ENCODE results near the gene RBM23. TPM values are rescaled to one million over a fixed set of nuclear protein-coding genes. Genes with fewer than 3 reads are reported as not detected.

Gene RBM23
- total and polyA plus RNA-seq, 4 donors = 27.7 to 104 (median 71.7) TPM

GRCh38 chr14:22896760-22897159 is 22.2 kb downstream of the RBM23 start:
- no peaks in the 10 kb centered on the region for H3K9me3 ChIP-seq (ENCODE audit: control insufficient read depth in 4 of 4, insufficient read depth in 3 of 4, low read length in 3 of 4)
- peaks cover 3 to 12% (median 10%) of the 10 kb centered on the region in 5 donors for H3K4me1 ChIP-seq (ENCODE audit: control insufficient read depth in 5 of 5, insufficient read depth in 5 of 5, low read length in 5 of 5)
- no peak for DNase-seq
- 69 to 92% methylated on average over 3 of the region's 3 CpGs for whole genome bisulfite sequencing, 2 donors
- no peak for TF ChIP-seq CTCF (IDR thresholded peaks at IDR 0.05; ENCODE audit: control extremely low read depth, extremely low read depth)
- peak overlapping the region; percentile 34 to 37 for H3K9ac ChIP-seq (ENCODE audit: insufficient read depth in 1 of 2, low read length in 2 of 2)
- H3K36me3 ChIP-seq (ENCODE audit: control insufficient read depth in 4 of 4, insufficient read depth in 4 of 4, low read length in 4 of 4) = peaks cover 8 to 25% (median 14%) of the 10 kb centered on the region in 4 donors
- no peak for ATAC-seq (ENCODE audit: insufficient read depth, low FRiP score)
- H3K27ac ChIP-seq (ENCODE audit: low read depth in 1 of 2, low read length in 1 of 2) = no peak overlapping the region
- H3K27me3 ChIP-seq (ENCODE audit: control insufficient read depth in 3 of 3, insufficient read depth in 3 of 3, low read length in 2 of 3) = no peaks in the 10 kb centered on the region
- H3K4me3 ChIP-seq = no peak overlapping the region

- no peak for TF ChIP-seq CTCF (IDR thresholded peaks at IDR 0.05; ENCODE audit: control extremely low read depth, extremely low read depth)
Observed at GRCh38 chr14:22896356-22896755, 22.6 kb downstream of the RBM23 start.

GRCh38 chr14:22895402-22895801 is 23.5 kb downstream of the RBM23 start:
- no peaks in the 10 kb centered on the region for H3K27me3 ChIP-seq (ENCODE audit: control insufficient read depth in 3 of 3, insufficient read depth in 3 of 3, low read length in 2 of 3)
- peaks cover 3 to 12% (median 10%) of the 10 kb centered on the region in 5 donors for H3K4me1 ChIP-seq (ENCODE audit: control insufficient read depth in 5 of 5, insufficient read depth in 5 of 5, low read length in 5 of 5)
- 96 to 98% methylated on average over 1 of the region's 1 CpG for WGBS, 2 donors
- H3K36me3 ChIP-seq (ENCODE audit: control insufficient read depth in 4 of 4, insufficient read depth in 4 of 4, low read length in 4 of 4) = peaks cover 0 to 15% (median 4%) of the 10 kb centered on the region in 4 donors
- no peak overlapping the region for H3K27ac ChIP-seq (ENCODE audit: low read depth in 1 of 2, low read length in 1 of 2)
- no peak overlapping the region for H3K4me3 ChIP-seq
- no peaks in the 10 kb centered on the region for H3K9me3 ChIP-seq (ENCODE audit: control insufficient read depth in 4 of 4, insufficient read depth in 3 of 4, low read length in 3 of 4)
- TF ChIP-seq CTCF (IDR thresholded peaks at IDR 0.05; ENCODE audit: control extremely low read depth, extremely low read depth) = no peak
- H3K9ac ChIP-seq (ENCODE audit: insufficient read depth in 1 of 2, low read length in 2 of 2) = no peak overlapping the region
- ATAC-seq (ENCODE audit: insufficient read depth, low FRiP score) (no peak), DNase-seq (no peak)

More at GRCh38 chr14:22896356-22896755, 22.6 kb downstream of the RBM23 start:
- no peaks in the 10 kb centered on the region for H3K9me3 ChIP-seq (ENCODE audit: control insufficient read depth in 4 of 4, insufficient read depth in 3 of 4, low read length in 3 of 4)
- no peak overlapping the region for H3K4me3 ChIP-seq
- peak overlapping the region; percentile 34 to 37 for H3K9ac ChIP-seq (ENCODE audit: insufficient read depth in 1 of 2, low read length in 2 of 2)
- H3K27ac ChIP-seq (ENCODE audit: low read depth in 1 of 2, low read length in 1 of 2) = no peak overlapping the region
- peak in 1 of 3 donors; percentile 64 for DNase-seq
- peaks cover 4 to 22% (median 10%) of the 10 kb centered on the region in 4 donors for H3K36me3 ChIP-seq (ENCODE audit: control insufficient read depth in 4 of 4, insufficient read depth in 4 of 4, low read length in 4 of 4)
- H3K4me1 ChIP-seq (ENCODE audit: control insufficient read depth in 5 of 5, insufficient read depth in 5 of 5, low read length in 5 of 5) = peaks cover 3 to 12% (median 10%) of the 10 kb centered on the region in 5 donors
- ATAC-seq (ENCODE audit: insufficient read depth, low FRiP score) = no peak
- no peaks in the 10 kb centered on the region for H3K27me3 ChIP-seq (ENCODE audit: control insufficient read depth in 3 of 3, insufficient read depth in 3 of 3, low read length in 2 of 3)
- WGBS, 2 donors = 50 to 78% methylated on average over 5 of the region's 5 CpGs

- 93 to 98% methylated on average over 4 of the region's 4 CpGs for WGBS, 2 donors
- no peaks in the 10 kb centered on the region for H3K9me3 ChIP-seq (ENCODE audit: control insufficient read depth in 4 of 4, insufficient read depth in 3 of 4, low read length in 3 of 4)
- peaks cover 3 to 12% (median 10%) of the 10 kb centered on the region in 5 donors for H3K4me1 ChIP-seq (ENCODE audit: control insufficient read depth in 5 of 5, insufficient read depth in 5 of 5, low read length in 5 of 5)
- no peak for DNase-seq
- H3K27ac ChIP-seq (ENCODE audit: low read depth in 1 of 2, low read length in 1 of 2) = no peak overlapping the region
- no peak for ATAC-seq (ENCODE audit: insufficient read depth, low FRiP score)
- H3K36me3 ChIP-seq (ENCODE audit: control insufficient read depth in 4 of 4, insufficient read depth in 4 of 4, low read length in 4 of 4) = peaks cover 0 to 14% (median 2%) of the 10 kb centered on the region in 4 donors
- H3K27me3 ChIP-seq (ENCODE audit: control insufficient read depth in 3 of 3, insufficient read depth in 3 of 3, low read length in 2 of 3) = no peaks in the 10 kb centered on the region
- no peak overlapping the region for H3K4me3 ChIP-seq
- H3K9ac ChIP-seq (ENCODE audit: insufficient read depth in 1 of 2, low read length in 2 of 2) = no peak overlapping the region
- no peak for TF ChIP-seq CTCF (IDR thresholded peaks at IDR 0.05; ENCODE audit: control extremely low read depth, extremely low read depth)
Observed at GRCh38 chr14:22893706-22894105, 25.2 kb downstream of the RBM23 start.
